ENCODE results near the gene SDC3. TPM values are rescaled to one million over a fixed set of nuclear protein-coding genes. Genes with fewer than 3 reads are reported as not detected.

SDC3 gene
- total RNA-seq, 1 experiment from 2014 or later: 32.3 TPM

DNA sequence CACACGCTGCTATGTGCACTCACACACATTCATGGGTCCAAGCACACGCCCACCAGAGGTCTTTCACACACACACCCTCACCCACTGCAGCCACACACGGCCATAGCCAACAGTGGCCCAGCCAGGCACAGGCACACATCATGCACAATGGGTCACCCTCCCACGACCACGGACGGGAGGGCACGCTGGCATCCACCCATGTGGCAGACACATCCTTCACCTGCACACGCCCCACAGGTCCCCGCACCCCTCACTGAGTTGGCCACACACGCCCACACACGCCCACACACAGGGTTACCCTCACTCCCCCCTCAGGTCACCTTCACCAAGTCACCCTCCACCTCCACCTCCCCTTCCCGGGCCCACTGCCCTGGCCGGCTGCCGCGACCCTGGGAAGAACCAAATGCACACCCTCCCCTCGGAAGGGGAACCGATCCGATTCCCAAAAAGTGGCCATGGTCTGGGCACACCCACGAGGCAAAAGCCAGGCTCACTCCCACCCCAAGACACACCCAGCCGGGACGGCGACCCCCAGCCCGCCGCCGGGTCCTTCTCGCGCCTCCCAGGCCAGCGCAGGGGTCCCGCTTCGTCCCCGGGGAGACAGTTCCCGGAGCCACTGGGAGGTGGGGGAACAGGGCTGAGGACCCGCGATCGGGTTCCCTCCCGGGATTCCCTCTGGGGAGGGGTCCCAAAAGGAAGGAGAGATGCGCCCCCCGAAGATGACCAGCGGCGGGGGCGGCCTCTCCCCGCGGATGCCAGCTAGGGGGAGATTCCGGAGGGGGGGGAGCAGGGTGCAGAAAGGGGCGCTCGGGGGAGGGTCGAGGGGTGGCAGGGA, 860 bp downstream of the SDC3 start:
- Mint-ChIP-seq H3K36me3 (no peaks in the 10 kb centered on the region), H3K9me3 (no peaks in the 10 kb centered on the region), H3K4me1 (peaks cover 58% of the 10 kb centered on the region), H3K4me3 (peak overlapping the region; percentile 82), H3K27me3 (ENCODE audit: low read depth) (peaks cover 17% of the 10 kb centered on the region), H3K27ac (no peak overlapping the region)
- CTCF ChIA-PET: interaction anchor here (0.6 to 17.8 kb wide), 6 partner anchors 17 to 189 kb away, joined by 3 to 606 read pairs (median 11); no protein-coding TSS in a partner anchor
- DNase-seq (ENCODE audit: low spot score) (no peak), ATAC-seq (no peak)
- POLR2A ChIA-PET: interaction anchor here (0.6 kb wide), 1 partner anchor 14 kb away, joined by 3 read pairs; no protein-coding TSS in a partner anchor
- TF ChIP-seq NFE2L1 (CRISPR knock-in tag; IDR thresholded peaks at IDR 0.05) (no peak), CBFB (CRISPR knock-in tag; IDR thresholded peaks at IDR 0.05; ENCODE audit: low read depth) (no peak), FOXP1 (CRISPR knock-in tag; IDR thresholded peaks at IDR 0.05; ENCODE audit: borderline replicate concordance) (no peak), ETV6 (CRISPR knock-in tag; IDR thresholded peaks at IDR 0.05) (no peak), OVOL2 (CRISPR knock-in tag; IDR thresholded peaks at IDR 0.05; ENCODE audit: borderline replicate concordance) (no peak), JAZF1 (CRISPR knock-in tag; IDR thresholded peaks at IDR 0.05) (no peak)
- TF ChIP-seq, protein P1, sequence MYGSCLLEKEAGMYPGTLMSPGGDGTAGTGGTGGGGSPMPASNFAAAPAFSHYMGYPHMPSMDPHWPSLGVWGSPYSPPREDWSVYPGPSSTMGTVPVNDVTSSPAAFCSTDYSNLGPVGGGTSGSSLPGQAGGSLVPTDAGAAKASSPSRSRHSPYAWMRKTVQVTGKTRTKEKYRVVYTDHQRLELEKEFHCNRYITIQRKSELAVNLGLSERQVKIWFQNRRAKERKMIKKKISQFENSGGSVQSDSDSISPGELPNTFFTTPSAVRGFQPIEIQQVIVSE (CRISPR knock-in tag; IDR thresholded peaks at IDR 0.05; ENCODE audit: borderline replicate concordance): no peak
- TF ChIP-seq, protein P2, sequence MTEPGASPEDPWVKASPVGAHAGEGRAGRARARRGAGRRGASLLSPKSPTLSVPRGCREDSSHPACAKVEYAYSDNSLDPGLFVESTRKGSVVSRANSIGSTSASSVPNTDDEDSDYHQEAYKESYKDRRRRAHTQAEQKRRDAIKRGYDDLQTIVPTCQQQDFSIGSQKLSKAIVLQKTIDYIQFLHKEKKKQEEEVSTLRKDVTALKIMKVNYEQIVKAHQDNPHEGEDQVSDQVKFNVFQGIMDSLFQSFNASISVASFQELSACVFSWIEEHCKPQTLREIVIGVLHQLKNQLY (CRISPR knock-in tag; IDR thresholded peaks at IDR 0.05): no peak

GRCh38 chr1:30906631-30907441, 1.7 kb downstream of the SDC3 start:
- CTCF ChIA-PET: interaction anchor here (0.8 to 17.8 kb wide), 5 partner anchors 34 to 188 kb away, joined by 3 to 606 read pairs (median 4); no protein-coding TSS in a partner anchor
- H3K36me3 Mint-ChIP-seq: no peaks in the 10 kb centered on the region
- ATAC-seq: no peak

DNA sequence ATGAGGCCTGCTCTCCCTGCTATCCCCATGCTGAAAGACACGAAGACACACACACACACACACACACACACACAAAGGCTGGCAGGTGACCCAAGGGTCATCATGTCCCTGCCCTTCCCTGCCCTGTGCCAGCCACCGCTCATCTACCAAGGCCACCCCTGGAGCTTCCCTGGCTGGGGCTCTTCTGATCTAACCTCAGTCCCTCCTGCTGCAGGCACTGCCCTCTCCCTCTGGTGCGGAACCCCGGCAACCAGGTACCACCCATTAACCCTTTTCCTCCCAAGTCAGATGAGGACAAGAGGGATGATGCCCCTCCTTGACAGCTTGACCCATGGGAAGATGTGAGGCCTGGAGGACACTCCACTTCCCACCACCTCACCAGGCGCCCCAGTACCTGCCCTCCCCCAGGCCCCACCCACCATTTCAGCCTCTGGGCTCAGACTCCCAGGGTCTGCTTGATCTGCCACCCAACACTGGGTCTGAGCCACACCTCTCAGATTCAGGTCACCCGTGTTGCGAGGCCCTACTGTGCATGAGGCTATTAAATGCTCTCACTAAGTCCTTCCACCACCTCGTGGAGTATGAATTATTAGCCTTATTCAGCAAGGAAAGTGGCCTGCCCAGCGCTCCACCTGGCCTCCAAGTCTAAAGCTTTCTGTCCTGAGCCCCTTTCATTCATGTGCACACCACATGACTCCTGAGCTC, 2.5 kb downstream of the SDC3 start:
- CTCF ChIA-PET: interaction anchor here (1.2 to 17.8 kb wide), 4 partner anchors 106 to 187 kb away, joined by 4 to 606 read pairs (median 11); no protein-coding TSS in a partner anchor
- DNase-seq (ENCODE audit: low spot score): no peak
- TF ChIP-seq ESRRA (CRISPR knock-in tag; IDR thresholded peaks at IDR 0.05; ENCODE audit: borderline replicate concordance) (no peak), ELF4 (CRISPR knock-in tag; IDR thresholded peaks at IDR 0.05; ENCODE audit: low read depth) (no peak), ZNF671 (CRISPR knock-in tag; IDR thresholded peaks at IDR 0.05) (no peak), NFATC4 (CRISPR knock-in tag; IDR thresholded peaks at IDR 0.05) (no peak), ATF1 (CRISPR knock-in tag; IDR thresholded peaks at IDR 0.05) (no peak), CREM (CRISPR knock-in tag; IDR thresholded peaks at IDR 0.05) (no peak), NFYB (CRISPR knock-in tag; conservative IDR thresholded peaks at IDR 0.05; ENCODE audit: low read depth) (no peak), ZNF263 (CRISPR knock-in tag; IDR thresholded peaks at IDR 0.05; ENCODE audit: low read depth) (no peak)
- TF ChIP-seq, protein P3, sequence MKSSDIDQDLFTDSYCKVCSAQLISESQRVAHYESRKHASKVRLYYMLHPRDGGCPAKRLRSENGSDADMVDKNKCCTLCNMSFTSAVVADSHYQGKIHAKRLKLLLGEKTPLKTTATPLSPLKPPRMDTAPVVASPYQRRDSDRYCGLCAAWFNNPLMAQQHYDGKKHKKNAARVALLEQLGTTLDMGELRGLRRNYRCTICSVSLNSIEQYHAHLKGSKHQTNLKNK (CRISPR knock-in tag; IDR thresholded peaks at IDR 0.05): no peak
- TF ChIP-seq, protein P4, sequence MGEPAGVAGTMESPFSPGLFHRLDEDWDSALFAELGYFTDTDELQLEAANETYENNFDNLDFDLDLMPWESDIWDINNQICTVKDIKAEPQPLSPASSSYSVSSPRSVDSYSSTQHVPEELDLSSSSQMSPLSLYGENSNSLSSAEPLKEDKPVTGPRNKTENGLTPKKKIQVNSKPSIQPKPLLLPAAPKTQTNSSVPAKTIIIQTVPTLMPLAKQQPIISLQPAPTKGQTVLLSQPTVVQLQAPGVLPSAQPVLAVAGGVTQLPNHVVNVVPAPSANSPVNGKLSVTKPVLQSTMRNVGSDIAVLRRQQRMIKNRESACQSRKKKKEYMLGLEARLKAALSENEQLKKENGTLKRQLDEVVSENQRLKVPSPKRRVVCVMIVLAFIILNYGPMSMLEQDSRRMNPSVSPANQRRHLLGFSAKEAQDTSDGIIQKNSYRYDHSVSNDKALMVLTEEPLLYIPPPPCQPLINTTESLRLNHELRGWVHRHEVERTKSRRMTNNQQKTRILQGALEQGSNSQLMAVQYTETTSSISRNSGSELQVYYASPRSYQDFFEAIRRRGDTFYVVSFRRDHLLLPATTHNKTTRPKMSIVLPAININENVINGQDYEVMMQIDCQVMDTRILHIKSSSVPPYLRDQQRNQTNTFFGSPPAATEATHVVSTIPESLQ (CRISPR knock-in tag; IDR thresholded peaks at IDR 0.05): no peak

More at GRCh38 chr1:30906631-30907441, 1.7 kb downstream of the SDC3 start:
- H3K27ac Mint-ChIP-seq: no peak overlapping the region
- TF ChIP-seq, protein P5, sequence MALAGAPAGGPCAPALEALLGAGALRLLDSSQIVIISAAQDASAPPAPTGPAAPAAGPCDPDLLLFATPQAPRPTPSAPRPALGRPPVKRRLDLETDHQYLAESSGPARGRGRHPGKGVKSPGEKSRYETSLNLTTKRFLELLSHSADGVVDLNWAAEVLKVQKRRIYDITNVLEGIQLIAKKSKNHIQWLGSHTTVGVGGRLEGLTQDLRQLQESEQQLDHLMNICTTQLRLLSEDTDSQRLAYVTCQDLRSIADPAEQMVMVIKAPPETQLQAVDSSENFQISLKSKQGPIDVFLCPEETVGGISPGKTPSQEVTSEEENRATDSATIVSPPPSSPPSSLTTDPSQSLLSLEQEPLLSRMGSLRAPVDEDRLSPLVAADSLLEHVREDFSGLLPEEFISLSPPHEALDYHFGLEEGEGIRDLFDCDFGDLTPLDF (CRISPR knock-in tag; IDR thresholded peaks at IDR 0.05): no peak
- TF ChIP-seq ZNF423 (CRISPR knock-in tag; IDR thresholded peaks at IDR 0.05) (no peak), ZNF138 (CRISPR knock-in tag; conservative IDR thresholded peaks at IDR 0.05) (no peak), GTF2I (CRISPR knock-in tag; conservative IDR thresholded peaks at IDR 0.05) (no peak), ZNF317 (CRISPR knock-in tag; IDR thresholded peaks at IDR 0.05; ENCODE audit: borderline replicate concordance, low read depth) (no peak)
- TF ChIP-seq, protein P4 (CRISPR knock-in tag; IDR thresholded peaks at IDR 0.05): no peak
- H3K4me3 Mint-ChIP-seq: peak overlapping the region; percentile 82
- peaks cover 59% of the 10 kb centered on the region for H3K4me1 Mint-ChIP-seq
- H3K9me3 Mint-ChIP-seq: no peaks in the 10 kb centered on the region
- peaks cover 17% of the 10 kb centered on the region for H3K27me3 Mint-ChIP-seq (ENCODE audit: low read depth)
- POLR2A ChIA-PET: no interaction called here
- DNase-seq (ENCODE audit: low spot score): no peak

More for the DNA sequence above, 2.5 kb downstream of the SDC3 start:
- Mint-ChIP-seq H3K9me3 (no peaks in the 10 kb centered on the region), H3K27ac (no peak overlapping the region), H3K36me3 (no peaks in the 10 kb centered on the region), H3K4me3 (no peak overlapping the region), H3K4me1 (peaks cover 62% of the 10 kb centered on the region), H3K27me3 (ENCODE audit: low read depth) (peaks cover 17% of the 10 kb centered on the region)
- no peak for ATAC-seq
- POLR2A ChIA-PET: no interaction called here

All from WTC11 (cell line).